Measurements from ENCODE around the gene INCA1. TPM values are rescaled to one million over a fixed set of nuclear protein-coding genes. Genes with fewer than 3 reads are reported as not detected.

Gene INCA1
- polyA plus RNA-seq, 1 of the 3 experiments (the other 2 are of a cell fraction) = 1.2 TPM

DNA sequence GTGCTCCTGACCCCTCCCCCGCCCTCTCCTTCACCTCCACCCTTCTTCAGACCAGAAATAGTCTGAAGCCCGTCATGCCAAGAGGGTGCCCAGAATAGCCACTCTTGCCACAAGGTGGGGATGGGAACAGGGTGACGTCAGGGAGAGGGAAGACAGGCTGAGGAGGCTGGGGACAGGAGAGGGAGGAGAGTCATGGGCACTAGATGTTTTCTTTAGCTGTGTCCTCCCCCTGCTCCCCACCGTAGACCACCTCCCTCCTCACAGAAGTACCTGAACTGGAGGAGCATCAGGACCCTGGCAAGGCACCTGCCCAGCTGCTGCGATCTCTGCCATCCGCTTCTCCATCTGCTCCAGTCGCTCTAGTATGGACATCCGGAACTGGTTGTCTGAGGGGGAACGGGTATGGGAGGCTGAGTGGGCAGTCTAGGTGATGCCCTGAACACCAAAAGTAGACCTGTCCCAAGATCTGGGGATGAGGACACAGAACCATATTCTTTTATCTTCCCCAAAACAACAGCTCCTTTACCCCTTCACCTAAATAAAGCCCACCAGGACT lies 23.1 kb downstream of the INCA1 start:
- H3K27ac ChIP-seq (ENCODE audit: low read depth in 2 of 2, low read length in 1 of 2) = no peak overlapping the region
- H3K36me3 ChIP-seq (replicated peaks in 1 of 2; ENCODE audit: control insufficient read depth in 1 of 2, insufficient read depth in 2 of 2, low read length in 1 of 2) = peaks cover 24 to 45% of the 10 kb centered on the region in 2 experiments
- no peaks in the 10 kb centered on the region for H3K9me2 ChIP-seq
- DNase-seq = no peak
- TF ChIP-seq SMC3 (IDR thresholded peaks at IDR 0.05; ENCODE audit: low read depth, low read length) (no peak), EZH2phosphoT487 (IDR thresholded peaks at IDR 0.05; ENCODE audit: borderline replicate concordance, low read depth) (no peak), EP300 (IDR thresholded peaks at IDR 0.05; ENCODE audit: borderline replicate concordance in 1 of 2, low read depth in 1 of 2, low read length in 1 of 2) (no peak), ELF1 (IDR thresholded peaks at IDR 0.05) (no peak), RXRA (IDR thresholded peaks at IDR 0.05; ENCODE audit: borderline replicate concordance, low read depth) (no peak), TAF1 (IDR thresholded peaks at IDR 0.05; ENCODE audit: borderline replicate concordance, low read depth, low read length) (no peak), RCOR1 (IDR thresholded peaks at IDR 0.05; ENCODE audit: low read length) (no peak), CHD2 (IDR thresholded peaks at IDR 0.05; ENCODE audit: low read length, partially characterized antibody) (no peak), YY1 (IDR thresholded peaks at IDR 0.05; ENCODE audit: low read depth) (no peak), FOXJ3 (CRISPR knock-in tag; IDR thresholded peaks at IDR 0.05) (no peak), MEF2A (IDR thresholded peaks at IDR 0.05; ENCODE audit: borderline replicate concordance, low read depth) (no peak), NFIC (IDR thresholded peaks at IDR 0.05; ENCODE audit: borderline replicate concordance) (no peak), GABPA (IDR thresholded peaks at IDR 0.05; ENCODE audit: low read depth) (no peak), MXI1 (IDR thresholded peaks at IDR 0.05; ENCODE audit: low read depth, low read length) (no peak), RAD21 (IDR thresholded peaks at IDR 0.05; ENCODE audit: low read length) (no peak)
- TF ChIP-seq, protein P1, sequence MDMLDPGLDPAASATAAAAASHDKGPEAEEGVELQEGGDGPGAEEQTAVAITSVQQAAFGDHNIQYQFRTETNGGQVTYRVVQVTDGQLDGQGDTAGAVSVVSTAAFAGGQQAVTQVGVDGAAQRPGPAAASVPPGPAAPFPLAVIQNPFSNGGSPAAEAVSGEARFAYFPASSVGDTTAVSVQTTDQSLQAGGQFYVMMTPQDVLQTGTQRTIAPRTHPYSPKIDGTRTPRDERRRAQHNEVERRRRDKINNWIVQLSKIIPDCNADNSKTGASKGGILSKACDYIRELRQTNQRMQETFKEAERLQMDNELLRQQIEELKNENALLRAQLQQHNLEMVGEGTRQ (IDR thresholded peaks at IDR 0.05; ENCODE audit: borderline replicate concordance, low read depth, low read length) = no peak
- TF ChIP-seq, protein P2, sequence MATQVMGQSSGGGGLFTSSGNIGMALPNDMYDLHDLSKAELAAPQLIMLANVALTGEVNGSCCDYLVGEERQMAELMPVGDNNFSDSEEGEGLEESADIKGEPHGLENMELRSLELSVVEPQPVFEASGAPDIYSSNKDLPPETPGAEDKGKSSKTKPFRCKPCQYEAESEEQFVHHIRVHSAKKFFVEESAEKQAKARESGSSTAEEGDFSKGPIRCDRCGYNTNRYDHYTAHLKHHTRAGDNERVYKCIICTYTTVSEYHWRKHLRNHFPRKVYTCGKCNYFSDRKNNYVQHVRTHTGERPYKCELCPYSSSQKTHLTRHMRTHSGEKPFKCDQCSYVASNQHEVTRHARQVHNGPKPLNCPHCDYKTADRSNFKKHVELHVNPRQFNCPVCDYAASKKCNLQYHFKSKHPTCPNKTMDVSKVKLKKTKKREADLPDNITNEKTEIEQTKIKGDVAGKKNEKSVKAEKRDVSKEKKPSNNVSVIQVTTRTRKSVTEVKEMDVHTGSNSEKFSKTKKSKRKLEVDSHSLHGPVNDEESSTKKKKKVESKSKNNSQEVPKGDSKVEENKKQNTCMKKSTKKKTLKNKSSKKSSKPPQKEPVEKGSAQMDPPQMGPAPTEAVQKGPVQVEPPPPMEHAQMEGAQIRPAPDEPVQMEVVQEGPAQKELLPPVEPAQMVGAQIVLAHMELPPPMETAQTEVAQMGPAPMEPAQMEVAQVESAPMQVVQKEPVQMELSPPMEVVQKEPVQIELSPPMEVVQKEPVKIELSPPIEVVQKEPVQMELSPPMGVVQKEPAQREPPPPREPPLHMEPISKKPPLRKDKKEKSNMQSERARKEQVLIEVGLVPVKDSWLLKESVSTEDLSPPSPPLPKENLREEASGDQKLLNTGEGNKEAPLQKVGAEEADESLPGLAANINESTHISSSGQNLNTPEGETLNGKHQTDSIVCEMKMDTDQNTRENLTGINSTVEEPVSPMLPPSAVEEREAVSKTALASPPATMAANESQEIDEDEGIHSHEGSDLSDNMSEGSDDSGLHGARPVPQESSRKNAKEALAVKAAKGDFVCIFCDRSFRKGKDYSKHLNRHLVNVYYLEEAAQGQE (IDR thresholded peaks at IDR 0.05; ENCODE audit: low read depth, low read length) = no peak
- TF ChIP-seq, protein P3, sequence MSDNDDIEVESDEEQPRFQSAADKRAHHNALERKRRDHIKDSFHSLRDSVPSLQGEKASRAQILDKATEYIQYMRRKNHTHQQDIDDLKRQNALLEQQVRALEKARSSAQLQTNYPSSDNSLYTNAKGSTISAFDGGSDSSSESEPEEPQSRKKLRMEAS (IDR thresholded peaks at IDR 0.05; ENCODE audit: low read depth) = no peak
- TF ChIP-seq, protein P4, sequence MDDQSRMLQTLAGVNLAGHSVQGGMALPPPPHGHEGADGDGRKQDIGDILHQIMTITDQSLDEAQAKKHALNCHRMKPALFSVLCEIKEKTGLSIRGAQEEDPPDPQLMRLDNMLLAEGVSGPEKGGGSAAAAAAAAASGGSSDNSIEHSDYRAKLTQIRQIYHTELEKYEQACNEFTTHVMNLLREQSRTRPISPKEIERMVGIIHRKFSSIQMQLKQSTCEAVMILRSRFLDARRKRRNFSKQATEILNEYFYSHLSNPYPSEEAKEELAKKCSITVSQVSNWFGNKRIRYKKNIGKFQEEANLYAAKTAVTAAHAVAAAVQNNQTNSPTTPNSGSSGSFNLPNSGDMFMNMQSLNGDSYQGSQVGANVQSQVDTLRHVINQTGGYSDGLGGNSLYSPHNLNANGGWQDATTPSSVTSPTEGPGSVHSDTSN (IDR thresholded peaks at IDR 0.05) = no peak
- H3K79me2 ChIP-seq (ENCODE audit: insufficient read depth) = peaks cover 11% of the 10 kb centered on the region
- no peak overlapping the region for H3K4me3 ChIP-seq (ENCODE audit: low read depth in 2 of 2, low read length in 1 of 2)
- no peak overlapping the region for H3K4me2 ChIP-seq
- no peaks in the 10 kb centered on the region for H3K27me3 ChIP-seq (ENCODE audit: insufficient read depth)
- peaks cover 4% of the 10 kb centered on the region for H3F3A ChIP-seq (replicated peaks; ENCODE audit: insufficient read depth)
- H3K4me1 ChIP-seq (ENCODE audit: control insufficient read depth in 1 of 2, insufficient read depth in 2 of 2, low read depth in 1 of 2, low read length in 1 of 2) = peaks cover 9 to 10% of the 10 kb centered on the region in 2 experiments; a peak in 2 of 4 replicates
- H4K20me1 ChIP-seq (ENCODE audit: insufficient read depth) = no peaks in the 10 kb centered on the region
- ChIA-PET CTCF (interaction anchor here (1.0 to 3.0 kb wide), 4 partner anchors 13 to 89 kb away, joined by 3 to 10 read pairs (median 5); partner anchors contain the start of gene CAMTA2), POLR2A (no interaction called here)
- H3K9ac ChIP-seq = no peak overlapping the region
- H2AFZ ChIP-seq (ENCODE audit: low read depth) = no peak overlapping the region
- no peaks in the 10 kb centered on the region for H3K9me3 ChIP-seq
- 91% methylated on average over 9 of the region's 9 CpGs for WGBS (ENCODE audit: low lambda C conversion rate)
